Measurements from ENCODE around the gene WNK2.

The WNK2 gene

GRCh38 chr9:93207860-93208734 lies 24.2 kb downstream of the WNK2 start:
- TF ChIP-seq CTCF (IDR thresholded peaks at IDR 0.05; ENCODE audit: low read depth, low read length, missing control alignments): no peak
- DNase-seq (ENCODE audit: low read depth): no peak
- H3K4me3 ChIP-seq (ENCODE audit: low read depth, low read length): no peak overlapping the region

- no peak overlapping the region for H3K4me3 ChIP-seq (ENCODE audit: low read depth, low read length)
- DNase-seq (ENCODE audit: low read depth): no peak
- no peak for TF ChIP-seq CTCF (IDR thresholded peaks at IDR 0.05; ENCODE audit: low read depth, low read length, missing control alignments)
Measured at GRCh38 chr9:93209097-93209496, 25.2 kb downstream of the WNK2 start.

- no peak for DNase-seq (ENCODE audit: low read depth)
- no peak overlapping the region for H3K4me3 ChIP-seq (ENCODE audit: low read depth, low read length)
- no peak for TF ChIP-seq CTCF (IDR thresholded peaks at IDR 0.05; ENCODE audit: low read depth, low read length, missing control alignments)
Measured at GRCh38 chr9:93209576-93210323, 25.8 kb downstream of the WNK2 start.

GRCh38 chr9:93210324-93210973 lies 26.5 kb downstream of the WNK2 start:
- no peak overlapping the region for H3K4me3 ChIP-seq (ENCODE audit: low read depth, low read length)
- TF ChIP-seq CTCF (IDR thresholded peaks at IDR 0.05; ENCODE audit: low read depth, low read length, missing control alignments): no peak
- DNase-seq (ENCODE audit: low read depth): no peak

- H3K4me3 ChIP-seq (ENCODE audit: low read depth, low read length): no peak overlapping the region
- DNase-seq (ENCODE audit: low read depth): no peak
- no peak for TF ChIP-seq CTCF (IDR thresholded peaks at IDR 0.05; ENCODE audit: low read depth, low read length, missing control alignments)
Measured at GRCh38 chr9:93210974-93211653, 27.2 kb downstream of the WNK2 start.

GRCh38 chr9:93211654-93212001 lies 27.7 kb downstream of the WNK2 start:
- TF ChIP-seq CTCF (IDR thresholded peaks at IDR 0.05; ENCODE audit: low read depth, low read length, missing control alignments): no peak

More at GRCh38 chr9:93211654-93212001, 27.7 kb downstream of the WNK2 start:
- DNase-seq (ENCODE audit: low read depth): no peak
- no peak overlapping the region for H3K4me3 ChIP-seq (ENCODE audit: low read depth, low read length)

All from GM12864 (cell line).